Measurements from ENCODE around the gene ARFGEF2. TPM values are rescaled to one million over a fixed set of nuclear protein-coding genes. Genes with fewer than 3 reads are reported as not detected.
A peak's percentile ranks its signal among the peaks of the same experiment; 100 is the strongest.

ARFGEF2 gene
- total and polyA plus RNA-seq, 2 of the 4 experiments (the other 2 are of a cell fraction) = 10.3 to 39.1 TPM

- Histone ChIP-seq H2BK5ac (ENCODE audit: low read depth, low read length, poor library complexity, severe bottlenecking) (no peak overlapping the region), H3K79me1 (ENCODE audit: low read depth in 1 of 2, low read length in 2 of 2) (no peaks in the 10 kb centered on the region), H4K5ac (ENCODE audit: low read depth, low read length) (no peak overlapping the region), H2BK20ac (ENCODE audit: low read depth, low read length) (no peak overlapping the region), H3K4me1 (ENCODE audit: control insufficient read depth, insufficient read depth, low read length) (no peaks in the 10 kb centered on the region), H3K18ac (ENCODE audit: low read depth, low read length) (no peak overlapping the region), H2AFZ (replicated peaks; ENCODE audit: low read length, poor library complexity) (peak overlapping the region; percentile 32), H3K56ac (ENCODE audit: extremely low read depth, insufficient read depth, low read length) (no peak overlapping the region), H3K27me3 (ENCODE audit: control insufficient read depth, insufficient read depth, low read length) (peaks cover 15% of the 10 kb centered on the region), H4K8ac (ENCODE audit: low read depth in 2 of 2, low read length in 2 of 2) (no peak overlapping the region), H2BK120ac (ENCODE audit: low read depth, low read length) (no peak overlapping the region), H3K9me3 (ENCODE audit: control insufficient read depth, insufficient read depth, low read length) (peaks cover 11% of the 10 kb centered on the region), H3K14ac (replicated peaks; ENCODE audit: low read depth, low read length) (no peak overlapping the region), H4K20me1 (ENCODE audit: insufficient read depth, low read length) (no peaks in the 10 kb centered on the region), H3K4me3 (ENCODE audit: insufficient read depth, low read depth, low read length) (no peak overlapping the region), H3K4ac (ENCODE audit: low read depth, low read length) (no peak overlapping the region), H3K27ac (ENCODE audit: insufficient read depth, low read length) (no peak overlapping the region), H2AK9ac (replicated peaks; ENCODE audit: low read depth, low read length, poor library complexity) (no peak overlapping the region), H3K36me3 (ENCODE audit: control insufficient read depth, insufficient read depth, low read length) (no peaks in the 10 kb centered on the region), H3K9me1 (ENCODE audit: insufficient read depth, low read length) (no peaks in the 10 kb centered on the region), H2AK5ac (ENCODE audit: low read depth, low read length) (no peak overlapping the region), H3K4me2 (ENCODE audit: low read depth, low read length) (no peak overlapping the region), H4K91ac (ENCODE audit: insufficient read depth, low read depth, low read length) (no peak overlapping the region), H3K23ac (ENCODE audit: low read depth, low read length) (no peak overlapping the region), H2BK15ac (ENCODE audit: low read depth, low read length) (no peak overlapping the region), H3K9ac (ENCODE audit: low read depth, low read length) (no peak overlapping the region)
- ChIA-PET CTCF (no interaction called here), POLR2A (ENCODE audit: unreplicated experiment) (no interaction called here)
- no TSS peak for BruUV-seq (replicated peaks)
- WGBS, 2 experiments (ENCODE audit: extremely low coverage in 2 of 2, insufficient read length in 1 of 2) = no CpG with 5 or more reads among the region's 4 CpGs
- in situ Hi-C loops (cut with MboI; ENCODE audit: low sequenced_read_pairs) = loop anchor here (25.0 kb wide), 1 partner anchor 104 kb away; no protein-coding TSS in a partner anchor
- intact Hi-C loops (cut with micrococcal nuclease) = no loop called here
- dilution Hi-C loops (cut with HindIII; ENCODE audit: low sequenced_read_pairs, unreplicated experiment) = no loop called here
- ATAC-seq (ENCODE audit: low read depth) (no peak), DNase-seq (no peak)
- no peak for TF ChIP-seq POLR2A (IDR thresholded peaks at IDR 0.05; ENCODE audit: low read depth, low read length)
- TF ChIP-seq CHD1 (IDR thresholded peaks at IDR 0.05; ENCODE audit: low read depth, low read length) = no peak
- TF ChIP-seq MAZ (IDR thresholded peaks at IDR 0.05; ENCODE audit: borderline replicate concordance, low read depth, low read length) = no peak
- TF ChIP-seq RFX5 (IDR thresholded peaks at IDR 0.05; ENCODE audit: low read depth, low read length) = no peak
- no peak for TF ChIP-seq MXI1 (IDR thresholded peaks at IDR 0.05; ENCODE audit: borderline replicate concordance, low read depth, low read length)
- TF ChIP-seq RAD21 (IDR thresholded peaks at IDR 0.05; ENCODE audit: low read length) = no peak
Measured at GRCh38 chr20:48891235-48892048, 30.1 kb upstream of the ARFGEF2 start.

All from IMR-90 (cell line).